HCT116 (cell line): ENCODE data around the gene LRSAM1.

Experiments used
- CTCF ChIP-seq, 3 experiments: fragments of 200-600 bp in 1 of 3; sonication (generic) in 1 of 3; IDR thresholded peaks in 2 of 3; conservative IDR thresholded peaks in 1 of 3; 2 replicates each; pipeline ENCODE4 v1.5.1; 2012 to 2017; ENCODE audit warnings: low read depth in 2 of 3, low read length in 2 of 3, antibody characterized with exemption in 1 of 3, borderline replicate concordance in 1 of 3, control low read depth in 1 of 3, mild to moderate bottlenecking in 1 of 3, mixed read lengths in 1 of 3, mixed run types in 1 of 3, moderate library complexity in 1 of 3; ENCODE audit not compliant: insufficient read depth in 1 of 3
- POLR2A ChIP-seq: IDR thresholded peaks from 2 replicates; pipeline ENCODE4 v1.7.0; 2011; ENCODE audit warnings: borderline replicate concordance; ENCODE audit not compliant: insufficient read depth, insufficient read length; ENCODE audit errors: extremely low read depth

GRCh38 chr9:127463911-127464310 is 12.6 kb downstream of the LRSAM1 start:
- TF ChIP-seq CTCF (IDR thresholded peaks at IDR 0.05 in 2 of 3, conservative IDR thresholded peaks at IDR 0.05 in 1 of 3; ENCODE audit: borderline replicate concordance in 1 of 3, insufficient read depth in 1 of 3, low read depth in 2 of 3, low read length in 2 of 3) (no peak), POLR2A (no peak)
